Right ventricle myocardium superior (tissue), 1 donor: ENCODE measurements around the gene TCIRG1. TPM values are rescaled to one million over a fixed set of nuclear protein-coding genes. Genes with fewer than 3 reads are reported as not detected.

Experiments used
- ATAC-seq: fragments of 200-7000 bp; cut with Tn5 transposase; one replicate; pipeline ENCODE4 v1.9.1; 2020; ENCODE audit warnings: mild to moderate bottlenecking; ENCODE audit not compliant: poor library complexity
- DNase-seq: peaks from one replicate; pipeline ENCODE4 v3.0.0-alpha.2; 2020
- intact Hi-C: fragments of 100-400 bp; cut with DNase I; formaldehyde crosslinking; loops from one replicate; pipeline ENCODE4 v1.11.2; 2022
- total RNA-seq: library from RNA; stranded (reverse); fragmentation: NEBNext Ultra II Directional; extraction: Animal tissue kit (Norgen Biotek cat#: 25700); gene quantifications from one replicate; pipeline ENCODE4 v1.2.1, GENCODE V29; 2021
- donor health status: DM: no; HTN: yes; CAD: no; lungs with severe emphysema.

TCIRG1 gene
- total RNA-seq, 1 donor from 2014 or later, result 22.3 TPM

DNA sequence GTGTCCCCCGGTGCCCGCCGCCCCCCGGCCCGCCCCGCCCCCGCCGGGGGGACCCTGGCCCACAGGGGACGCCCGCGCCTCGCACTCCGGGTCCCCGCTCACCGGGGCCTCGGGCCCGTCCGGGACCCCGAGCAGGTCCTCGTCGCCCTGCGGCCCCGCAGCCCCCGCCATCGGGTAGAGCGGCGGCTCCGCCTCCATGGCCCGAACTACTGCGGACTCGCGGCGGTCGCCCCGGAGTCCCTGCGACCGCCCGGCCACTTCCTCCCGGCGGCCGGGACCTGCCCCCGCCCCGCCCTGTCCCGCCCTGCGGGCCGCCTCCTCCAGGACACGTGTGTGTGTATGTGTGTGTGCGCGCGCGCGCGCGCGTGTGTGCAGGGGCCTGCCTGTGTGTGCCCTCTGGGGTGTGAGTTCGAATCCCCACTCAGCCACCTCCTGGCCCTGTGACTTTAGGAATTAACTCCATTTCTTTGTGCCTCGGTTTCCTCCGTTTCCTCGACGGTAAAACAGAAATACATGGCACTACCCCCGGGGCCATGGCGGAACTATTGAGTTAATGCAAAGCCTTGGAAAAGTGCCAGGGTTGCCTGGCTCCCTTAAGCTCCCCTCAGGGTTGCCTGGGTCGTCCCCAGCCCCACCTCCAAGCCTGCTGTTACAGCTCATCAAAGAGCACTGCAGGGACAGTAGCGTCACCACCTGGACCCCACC, 34.8 kb upstream of the TCIRG1 start, which contains the start of gene UNC93B1:
Gene UNC93B1 (minus strand): TSS at position 252 of the 705 bp plus-strand sequence. CDS start 54 bp downstream, at position 198.
- intact Hi-C loops, result no loop called here
- ATAC-seq (peak; percentile 92), DNase-seq (peak; percentile 97)

DNA sequence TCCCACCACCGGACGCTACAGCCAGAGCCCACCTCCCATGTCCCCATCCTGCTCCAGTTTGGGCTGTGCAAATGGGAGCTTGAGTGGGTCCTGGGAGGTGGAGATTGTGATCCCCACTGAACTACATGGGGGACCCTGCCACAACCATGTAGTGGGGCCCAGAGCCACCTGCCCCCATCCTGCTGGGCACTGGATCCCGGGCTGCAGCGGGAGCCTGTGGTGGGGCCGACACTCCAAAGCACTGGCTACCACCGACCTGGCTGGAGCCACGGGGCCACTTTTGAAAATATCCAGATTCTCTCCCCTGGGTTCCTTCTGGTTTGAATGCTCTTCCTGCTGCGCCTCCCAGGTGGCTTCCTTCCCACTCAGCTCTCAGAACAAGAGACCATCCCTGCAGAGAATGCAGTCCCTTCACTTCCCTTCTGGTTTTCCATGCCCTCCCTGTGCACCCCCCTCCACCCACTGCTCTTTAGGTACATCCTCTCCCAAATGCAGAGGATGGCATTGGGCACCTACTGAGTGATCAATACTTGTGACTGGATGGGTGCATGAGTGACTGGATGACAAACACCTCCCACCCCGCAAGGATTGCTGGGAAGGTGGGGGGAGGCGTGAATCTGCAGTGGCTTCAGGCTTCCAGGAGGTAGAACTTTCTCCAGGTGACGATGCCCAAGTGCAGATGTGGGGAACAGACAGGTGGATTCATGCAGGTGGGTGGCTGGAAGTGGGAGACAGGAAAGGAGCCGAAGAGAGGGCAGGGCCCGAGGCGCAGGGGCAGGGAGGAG, 34.1 kb upstream of the TCIRG1 start:
- DNase-seq (peak; percentile 20), ATAC-seq (no peak)
- intact Hi-C loops, result no loop called here

DNA sequence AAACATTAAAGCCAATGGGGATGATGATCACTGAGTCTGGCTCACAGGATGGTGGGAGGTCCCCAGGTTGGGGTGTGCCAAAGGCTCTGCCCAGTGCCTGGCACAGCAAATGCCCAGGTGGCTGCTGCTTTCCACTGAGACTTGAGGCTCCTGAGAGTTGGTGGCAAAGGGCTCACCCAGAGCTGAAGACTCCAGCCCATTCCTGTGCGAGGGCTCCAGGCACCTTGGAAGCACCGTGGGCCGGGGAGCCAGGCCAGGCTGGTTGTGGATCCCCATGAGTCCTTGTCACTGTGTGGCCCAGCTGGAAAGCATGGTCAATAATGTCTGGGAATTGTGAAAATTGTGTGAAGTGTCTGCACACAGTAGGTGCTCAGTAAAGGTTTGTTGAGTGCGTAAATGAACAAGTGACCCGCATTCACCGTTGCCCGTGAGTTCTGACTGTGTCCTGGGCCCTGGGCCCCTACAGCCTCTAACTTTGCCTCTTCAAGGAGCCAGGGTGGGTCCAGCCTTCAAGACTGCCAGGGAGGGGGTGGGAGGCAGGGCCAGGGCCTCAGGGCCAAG, 32.1 kb upstream of the TCIRG1 start:
- DNase-seq (peak; percentile 19), ATAC-seq (no peak)
- intact Hi-C loops, result no loop called here

DNA sequence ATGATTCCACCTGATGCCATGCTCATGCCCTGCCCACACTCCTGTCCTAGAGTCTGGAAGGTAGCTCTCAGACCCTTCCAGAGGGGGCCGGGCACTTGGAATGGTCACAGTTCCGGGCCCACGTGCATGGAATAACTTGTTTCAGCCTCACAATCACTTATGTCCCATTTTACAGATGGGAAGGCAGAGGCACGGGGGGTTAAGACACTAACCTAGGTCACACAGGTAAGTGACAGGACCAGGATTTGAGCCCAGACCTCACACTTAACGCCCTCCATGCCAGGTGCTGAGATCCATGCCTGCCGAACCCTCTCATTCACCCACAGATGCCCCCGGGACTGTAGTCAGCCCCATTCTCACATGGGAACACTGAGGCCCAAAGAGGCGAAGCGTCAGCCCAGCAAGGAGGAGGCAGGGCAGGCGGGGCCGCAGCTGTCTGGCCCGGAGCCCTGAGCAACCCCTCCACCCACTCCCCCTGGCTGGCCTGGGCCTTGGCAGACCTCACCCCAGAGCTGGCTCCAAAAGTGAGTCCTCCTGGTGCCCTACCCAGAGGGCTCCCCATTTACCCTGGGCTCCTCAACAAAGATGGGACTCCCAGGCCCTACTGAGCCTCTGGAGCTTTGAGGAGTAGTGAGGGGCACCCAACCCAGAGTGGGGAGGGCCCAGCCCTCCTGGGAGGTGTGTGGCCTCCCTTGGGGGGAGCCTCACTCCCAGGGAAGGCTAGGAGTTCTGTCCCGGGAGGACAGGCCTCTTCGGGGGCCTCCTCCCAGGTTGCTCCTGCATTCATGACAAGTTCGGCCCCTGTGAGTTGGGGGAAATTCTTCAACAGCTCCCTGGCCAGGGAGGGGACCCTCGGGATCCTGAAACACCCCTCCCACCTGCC, 31.1 kb upstream of the TCIRG1 start:
- intact Hi-C loops, result no loop called here
- ATAC-seq, result no peak

DNA sequence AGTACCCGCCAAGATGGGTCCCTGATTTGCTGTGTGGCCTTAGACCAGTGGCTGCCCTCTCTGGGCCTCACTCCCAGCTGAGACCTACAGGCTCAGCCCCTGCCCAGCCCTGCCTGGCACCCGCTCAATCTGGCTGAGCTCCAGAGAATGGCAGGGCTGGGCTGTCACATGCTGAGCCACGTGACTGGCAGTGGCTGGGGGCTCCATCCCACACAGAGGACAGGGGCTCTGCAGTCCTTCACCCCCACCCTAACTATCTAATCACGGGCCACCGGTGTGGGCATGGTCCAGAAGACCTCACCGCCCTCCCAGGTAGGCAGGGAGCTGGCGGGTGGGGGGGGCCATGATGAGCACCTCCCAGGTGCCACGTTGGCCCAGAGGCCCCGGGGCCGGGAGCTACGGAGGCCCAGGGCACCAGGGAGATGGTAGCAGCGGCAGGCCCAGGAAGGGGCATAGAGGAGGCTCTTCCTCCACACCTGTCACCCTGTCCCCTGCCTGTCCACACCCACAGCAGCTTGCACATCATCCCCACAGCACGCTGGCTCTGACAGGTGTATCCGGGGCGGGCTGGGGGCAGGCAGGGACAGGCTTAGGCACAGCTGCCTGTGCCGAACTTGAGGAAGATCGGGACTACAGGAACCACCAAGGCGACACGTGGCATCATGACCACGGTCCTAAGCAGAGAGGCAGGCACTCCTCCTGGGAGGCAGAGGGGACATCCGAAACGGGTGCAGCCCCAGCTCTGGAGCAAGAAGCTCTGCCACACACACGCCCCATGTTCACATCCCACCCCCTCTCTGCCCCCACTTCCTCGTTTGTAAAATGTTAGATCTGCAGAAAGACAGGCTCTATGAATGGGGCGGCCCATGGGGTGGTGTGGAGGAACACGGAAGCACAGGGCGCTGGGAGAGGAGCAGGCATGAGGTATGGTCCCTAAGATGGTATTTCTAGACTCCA, 30.2 kb upstream of the TCIRG1 start:
- ATAC-seq (peak; percentile 11), DNase-seq (peak; percentile 64)
- intact Hi-C loops, result no loop called here

More for the DNA sequence above, 31.1 kb upstream of the TCIRG1 start:
- DNase-seq, result peak; percentile 36

DNA sequence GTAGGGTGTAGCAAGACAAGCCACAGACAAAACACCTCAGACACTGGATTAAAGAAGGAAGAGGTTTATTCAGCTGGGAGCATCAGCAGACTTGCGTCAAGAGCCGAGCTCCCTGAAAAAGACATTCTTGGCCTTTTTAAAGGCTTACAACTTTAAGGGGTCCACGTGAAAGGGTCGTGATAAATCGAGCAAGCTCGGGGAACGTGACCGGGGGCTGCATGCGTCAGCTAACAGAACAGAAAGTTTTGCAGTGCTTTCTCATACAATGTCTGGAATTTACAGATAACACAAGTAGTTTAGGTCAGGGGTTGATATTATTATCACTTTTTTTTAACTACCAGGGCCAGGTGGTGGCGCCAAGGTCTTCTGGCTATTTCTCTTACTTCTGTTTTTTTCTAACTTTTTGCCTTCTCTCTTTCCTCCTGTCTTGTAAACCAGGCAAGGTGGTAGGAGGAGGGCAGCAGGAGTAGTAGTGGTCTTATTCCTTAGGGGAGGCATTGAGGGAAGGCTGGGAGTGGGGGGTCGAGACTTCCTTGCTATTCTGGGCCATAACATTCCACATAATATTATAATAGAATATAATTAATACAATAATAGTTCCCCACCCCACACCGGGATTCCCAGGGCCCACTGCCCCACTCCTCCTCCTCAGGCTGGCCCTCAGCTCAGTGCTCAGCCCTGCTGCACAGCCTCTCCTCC, 29.3 kb upstream of the TCIRG1 start:
- intact Hi-C loops, result no loop called here
- DNase-seq (peak; percentile 47), ATAC-seq (no peak)

DNA sequence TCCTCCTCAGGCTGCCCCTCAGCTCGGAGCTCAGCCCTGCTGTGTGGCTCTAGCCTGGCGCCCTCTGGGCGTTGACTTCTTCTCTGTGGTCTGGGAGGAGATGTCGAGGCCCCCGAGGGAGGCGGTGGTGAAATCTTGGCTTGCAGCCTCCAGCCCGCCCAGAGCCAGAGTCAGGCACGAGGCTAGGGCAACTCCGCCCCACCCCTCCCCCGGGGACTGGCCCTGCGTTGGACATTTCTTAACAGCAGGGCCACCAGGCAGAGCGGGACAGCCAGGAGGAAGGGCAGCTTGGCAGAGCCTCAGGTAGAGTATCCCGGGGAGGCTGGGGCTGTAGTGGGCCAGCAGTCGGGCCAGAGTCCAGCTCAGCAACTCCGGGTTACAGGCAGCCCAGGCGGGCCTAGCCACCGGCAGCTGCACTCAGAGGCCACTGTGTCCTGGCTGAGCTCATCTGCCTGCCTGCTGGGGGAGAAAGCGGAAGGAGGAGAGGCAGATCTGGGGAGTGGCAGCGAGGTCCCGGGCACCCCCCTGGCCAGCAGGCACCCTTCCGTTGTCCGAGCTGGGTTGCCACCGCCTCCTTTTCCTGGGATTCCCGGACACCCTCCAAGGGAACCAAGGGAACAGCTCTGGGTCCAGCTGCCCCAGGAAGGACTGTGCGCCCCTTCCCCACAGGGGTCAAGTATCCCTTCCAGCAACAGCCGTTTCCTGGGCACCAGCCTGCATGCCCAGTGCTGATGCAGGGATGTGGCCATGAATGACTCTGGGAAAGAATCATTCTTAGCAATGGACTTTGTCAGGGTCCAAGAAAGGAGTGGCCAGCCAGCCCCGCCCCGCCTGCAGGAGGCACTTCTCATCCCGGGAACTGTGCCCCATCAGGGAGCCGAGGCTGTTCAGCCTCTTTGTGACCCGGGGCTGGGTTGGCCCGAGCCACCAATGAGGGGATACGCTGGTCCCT, 28.5 kb upstream of the TCIRG1 start, which contains the start of gene ALDH3B1:
Gene ALDH3B1 (plus strand): TSS at position 238 of the 952 bp plus-strand sequence. CDS start 4,971 bp downstream, outside the sequence.
- DNase-seq (peak; percentile 96), ATAC-seq (peak; percentile 89)
- intact Hi-C loops, result no loop called here

DNA sequence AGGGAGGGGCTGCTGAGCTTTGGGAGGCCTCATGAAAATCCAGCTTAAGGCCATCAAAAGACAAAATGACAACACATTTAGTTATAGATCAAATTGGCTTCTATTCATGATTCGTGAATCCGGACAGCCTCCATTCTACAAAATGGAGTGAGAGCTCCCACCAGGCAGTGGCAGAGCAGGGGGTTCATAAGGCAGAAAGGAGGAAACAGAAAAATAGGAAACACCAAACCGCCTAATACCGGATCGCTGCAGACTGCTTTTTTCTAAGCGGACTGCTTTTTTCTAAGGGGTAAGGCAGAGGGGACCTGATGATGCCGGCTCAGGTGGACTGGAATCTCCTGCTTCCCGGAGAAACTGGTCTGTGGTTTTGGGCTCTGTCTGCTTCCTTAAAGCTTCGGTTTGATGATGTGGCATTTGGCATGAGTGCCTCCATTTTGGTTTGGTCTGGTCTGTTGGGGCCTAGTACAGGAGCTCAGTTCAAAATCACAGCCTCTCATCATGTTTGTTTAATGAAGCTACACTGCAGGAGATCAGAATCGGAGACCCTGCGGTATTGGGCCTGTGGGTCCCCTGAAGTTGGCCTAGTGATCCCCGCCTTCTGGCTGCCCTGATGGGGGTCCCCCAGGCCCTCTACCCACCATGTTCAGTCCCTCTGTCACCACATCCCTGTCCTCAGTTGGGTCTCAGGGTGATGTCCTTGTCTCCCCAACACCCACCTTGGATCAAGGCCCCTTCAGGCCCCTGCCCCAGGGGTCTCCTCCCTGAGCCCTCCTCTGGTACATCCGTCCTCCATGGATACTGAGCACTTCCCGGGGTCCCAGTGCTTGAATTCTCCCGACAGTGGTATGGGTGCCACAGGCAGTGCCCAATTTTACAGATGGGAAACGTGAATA, 27.5 kb upstream of the TCIRG1 start:
- intact Hi-C loops, result no loop called here
- ATAC-seq (no peak), DNase-seq (no peak)

DNA sequence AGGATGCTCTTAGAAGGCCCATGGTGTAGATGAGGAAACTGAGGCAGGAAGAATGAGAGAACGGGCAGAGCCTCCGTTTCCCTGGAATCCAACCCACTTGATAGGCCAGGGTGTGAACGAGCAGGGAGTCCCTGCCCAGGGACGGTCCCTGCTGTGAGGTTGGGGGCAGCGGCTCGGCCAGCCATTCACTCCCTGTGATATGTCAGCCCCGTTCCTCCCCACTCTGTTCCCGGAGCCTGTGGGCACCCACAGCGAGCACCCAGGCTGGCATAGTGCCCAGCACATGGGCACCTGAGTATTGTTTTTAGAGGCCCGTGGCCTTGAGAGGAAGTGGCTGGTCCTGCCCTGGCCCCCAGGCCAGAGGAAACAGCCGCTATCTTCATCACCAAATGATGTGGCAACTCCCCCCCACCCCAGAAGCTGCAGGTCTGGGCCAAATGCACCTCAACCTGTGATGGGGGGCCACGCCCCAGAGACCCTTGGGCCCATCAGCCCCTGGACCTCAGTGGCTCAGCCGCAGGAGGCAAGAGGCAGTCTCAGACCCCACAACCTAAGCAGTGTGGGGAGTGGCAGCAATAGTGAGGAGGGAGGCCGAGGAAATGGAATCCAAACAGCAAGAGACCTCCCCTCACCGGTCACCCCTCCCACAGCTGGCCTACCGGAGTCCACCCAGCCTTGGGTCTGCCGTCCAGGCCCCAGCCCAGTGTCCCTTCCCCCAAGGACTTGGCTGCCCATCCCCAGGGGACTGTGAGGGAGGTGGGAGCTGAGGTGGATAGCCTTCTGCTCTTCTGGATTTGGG, 26.6 kb upstream of the TCIRG1 start:
- intact Hi-C loops, result no loop called here

DNA sequence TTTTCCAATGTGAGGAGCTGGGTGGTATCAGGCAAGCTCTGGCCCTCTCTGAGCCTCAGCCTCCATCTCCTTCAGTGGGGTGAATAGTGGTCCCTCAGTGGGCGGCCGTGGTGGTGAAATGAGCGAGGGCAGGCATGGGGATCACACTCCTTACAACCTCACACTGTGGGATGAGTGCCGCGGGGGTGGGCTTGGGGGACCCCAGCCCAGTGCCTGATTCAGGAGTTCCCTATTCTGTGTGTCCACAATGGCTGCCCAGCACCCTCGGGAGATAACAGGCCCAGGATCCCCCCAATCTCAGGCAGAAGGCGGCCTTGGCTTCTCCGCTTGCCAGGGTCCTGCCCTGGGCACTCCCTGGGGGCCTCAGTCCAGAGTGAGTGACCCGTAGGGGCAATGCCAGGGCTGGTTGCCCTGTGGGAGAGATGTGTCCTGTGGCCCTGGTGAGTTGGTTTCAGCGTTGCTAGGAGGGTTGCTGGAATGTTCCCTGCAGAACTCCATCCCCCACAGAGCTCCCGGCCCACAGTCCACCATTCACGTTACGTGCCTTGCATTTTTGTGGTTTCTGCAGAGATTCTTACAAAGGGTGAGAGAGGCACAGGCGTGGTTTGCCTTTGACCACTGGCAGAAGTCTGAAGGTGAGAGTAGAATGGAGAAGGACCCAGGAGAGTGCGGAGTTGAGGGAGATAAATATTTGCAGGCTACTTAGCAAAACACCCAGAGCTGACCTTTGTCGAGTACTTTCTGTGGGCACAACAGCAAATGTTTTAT, 25.8 kb upstream of the TCIRG1 start:
- DNase-seq (no peak), ATAC-seq (no peak)
- intact Hi-C loops, result no loop called here

More for the DNA sequence above, 26.6 kb upstream of the TCIRG1 start:
- no peak for ATAC-seq
- DNase-seq, result no peak

DNA sequence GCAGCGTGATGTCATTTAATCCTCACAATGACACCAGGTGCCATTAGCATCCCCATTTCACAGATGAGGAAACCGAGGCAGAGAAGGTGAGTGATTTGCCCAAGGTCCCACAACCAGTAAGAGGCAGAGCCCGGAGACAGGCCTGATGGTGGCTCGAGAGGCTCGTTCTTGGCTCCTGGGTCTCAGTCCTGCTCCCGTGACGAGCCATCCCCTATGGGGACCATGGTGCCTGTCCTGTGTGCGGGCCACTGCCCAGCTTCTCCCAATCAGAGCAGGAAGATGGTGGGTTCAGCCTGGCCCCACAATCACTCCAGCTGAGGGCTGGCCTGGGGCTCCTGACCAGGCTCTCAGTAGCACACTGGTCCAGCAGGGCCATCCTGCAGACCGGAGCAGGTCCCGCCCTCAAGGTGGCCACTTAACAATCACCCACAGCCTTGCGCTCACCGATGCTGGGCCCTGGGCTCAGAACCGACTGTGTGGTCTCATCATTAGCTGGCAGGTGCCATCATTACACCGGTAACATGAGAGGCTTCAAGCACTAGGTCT, 25.1 kb upstream of the TCIRG1 start:
- ATAC-seq (no peak), DNase-seq (no peak)
- intact Hi-C loops, result no loop called here

DNA sequence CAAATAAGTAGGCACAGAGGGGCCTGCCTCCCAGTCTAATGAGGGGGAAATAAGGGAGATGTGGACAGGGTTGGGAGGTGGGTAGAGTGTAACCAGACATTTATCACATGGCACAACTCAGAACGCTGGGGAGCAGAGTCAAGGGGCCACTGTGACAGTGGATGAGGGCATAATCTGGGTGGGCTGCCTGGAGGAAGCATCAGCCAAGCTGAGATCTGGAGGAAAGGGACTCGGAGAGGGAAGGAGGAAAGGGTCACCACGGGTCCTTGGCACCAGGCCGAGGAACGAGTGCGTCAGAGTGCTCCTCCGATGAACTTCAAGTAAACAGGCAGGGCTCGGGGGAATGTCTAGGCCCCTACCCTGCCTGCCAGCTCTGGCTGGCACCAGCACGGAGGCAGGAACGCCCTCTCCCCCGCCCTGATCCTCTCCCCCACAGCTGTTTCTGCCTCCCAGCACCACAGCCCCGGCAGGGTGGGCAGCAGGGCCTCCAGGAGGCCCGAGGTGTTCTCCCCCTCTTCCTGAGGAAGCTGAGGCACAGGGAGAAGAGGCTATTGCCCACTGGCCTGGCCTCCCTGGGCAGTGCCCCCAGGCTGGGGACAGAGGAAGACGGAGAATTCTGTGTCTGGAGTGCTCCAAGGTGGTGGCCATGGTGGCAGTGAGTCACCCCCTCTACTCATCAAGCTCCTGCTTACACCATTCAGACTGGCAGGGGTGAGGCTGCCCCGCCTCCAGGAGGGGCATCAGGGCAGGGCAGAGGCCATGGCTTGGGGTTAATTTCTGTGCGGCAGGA, 24.5 kb upstream of the TCIRG1 start:
- ATAC-seq (no peak), DNase-seq (no peak)
- intact Hi-C loops, result no loop called here
